SK-N-SH treated with all-trans-retinoic acid at 6 μM for 48 hours (cell line): ENCODE data around the gene SCAF8.

Experiments
- ATAC-seq: fragments of 200-7000 bp; cut with Tn5 transposase; 3 replicates; pipeline ENCODE4 v1.9.1; 2020; ENCODE audit warnings: mild to moderate bottlenecking, moderate library complexity
- ARNTL ChIP-seq: fragments of 450-650 bp; formaldehyde crosslinking; IDR thresholded peaks from 2 replicates; pipeline ENCODE4 v1.5.0; 2020; ENCODE audit warnings: low read depth, mild to moderate bottlenecking, moderate library complexity, borderline replicate concordance
- BACH2 ChIP-seq: fragments of 250-450 bp; sonication (Bioruptor Pico); IDR thresholded peaks from 2 replicates; pipeline ENCODE4 v1.9.0; 2021; ENCODE audit warnings: mild to moderate bottlenecking, borderline replicate concordance
- CREB5 ChIP-seq: fragments of 250-450 bp; sonication (Bioruptor Pico); IDR thresholded peaks from 2 replicates; pipeline ENCODE4 v1.5.1; 2020; ENCODE audit warnings: low read depth, mild to moderate bottlenecking, moderate library complexity
- CSDC2 ChIP-seq: fragments of 250-450 bp; sonication (Bioruptor Pico); IDR thresholded peaks from 2 replicates; pipeline ENCODE4 v1.5.0; 2020; ENCODE audit warnings: mild to moderate bottlenecking, moderate library complexity
- CSRNP3 ChIP-seq: fragments of 250-450 bp; sonication (Bioruptor Pico); IDR thresholded peaks from 2 replicates; pipeline ENCODE4 v1.5.1; 2021; ENCODE audit warnings: mild to moderate bottlenecking, moderate library complexity
- ESRRG ChIP-seq: fragments of 250-450 bp; sonication (Bioruptor Pico); IDR thresholded peaks from 2 replicates; pipeline ENCODE4 v1.6.1; 2021; ENCODE audit warnings: mild to moderate bottlenecking
- GLIS3 ChIP-seq: fragments of 250-450 bp; sonication (Bioruptor Pico); IDR thresholded peaks from 2 replicates; pipeline ENCODE4 v1.5.0; 2020; ENCODE audit warnings: mild to moderate bottlenecking, moderate library complexity
- ISL1 ChIP-seq: fragments of 250-450 bp; sonication (Bioruptor Pico); IDR thresholded peaks from 2 replicates; pipeline ENCODE4 v2.1.2; 2022; ENCODE audit warnings: mild to moderate bottlenecking, moderate library complexity
- OSR1 ChIP-seq: fragments of 250-450 bp; sonication (Bioruptor Pico); IDR thresholded peaks from 2 replicates; pipeline ENCODE4 v1.8.0; 2022; ENCODE audit warnings: moderate library complexity, mild to moderate bottlenecking, inconsistent platforms
- PATZ1 ChIP-seq: fragments of 250-450 bp; sonication (Bioruptor Pico); IDR thresholded peaks from 2 replicates; pipeline ENCODE4 v1.8.0; 2020; ENCODE audit warnings: mild to moderate bottlenecking, moderate library complexity, borderline replicate concordance
- POU6F1 ChIP-seq: fragments of 250-450 bp; sonication (Bioruptor Pico); IDR thresholded peaks from 2 replicates; pipeline ENCODE4 v1.8.0; 2021; ENCODE audit warnings: low read depth, mild to moderate bottlenecking, moderate library complexity, borderline replicate concordance
- PPARA ChIP-seq: fragments of 250-450 bp; sonication (Bioruptor Pico); IDR thresholded peaks from 2 replicates; pipeline ENCODE4 v1.5.0; 2020; ENCODE audit warnings: mild to moderate bottlenecking, borderline replicate concordance
- RARB ChIP-seq: fragments of 250-450 bp; sonication (Bioruptor Pico); IDR thresholded peaks from 2 replicates; pipeline ENCODE4 v1.8.0; 2021; ENCODE audit warnings: mild to moderate bottlenecking, moderate library complexity
- SNAI2 ChIP-seq: fragments of 250-450 bp; sonication (Bioruptor Pico); IDR thresholded peaks from 2 replicates; pipeline ENCODE4 v1.5.0; 2020; ENCODE audit warnings: mild to moderate bottlenecking, moderate library complexity
- TCF4 ChIP-seq: fragments of 250-450 bp; sonication (Bioruptor Pico); IDR thresholded peaks from 2 replicates; pipeline ENCODE4 v1.8.0; 2021; ENCODE audit warnings: mild to moderate bottlenecking, moderate library complexity, borderline replicate concordance
- TOX ChIP-seq: fragments of 250-450 bp; sonication (Bioruptor Pico); IDR thresholded peaks from 2 replicates; pipeline ENCODE4 v1.8.0; 2021; ENCODE audit warnings: mild to moderate bottlenecking, moderate library complexity, borderline replicate concordance
- TSHZ2 ChIP-seq: fragments of 250-450 bp; sonication (Bioruptor Pico); IDR thresholded peaks from 2 replicates; pipeline ENCODE4 v1.5.0; 2020; ENCODE audit warnings: mild to moderate bottlenecking, moderate library complexity
- ZC3H10 ChIP-seq: fragments of 250-450 bp; sonication (Bioruptor Pico); IDR thresholded peaks from 2 replicates; pipeline ENCODE4 v1.5.1; 2021; ENCODE audit warnings: mild to moderate bottlenecking, moderate library complexity
- ZFP3 ChIP-seq: fragments of 250-450 bp; sonication (Bioruptor Pico); IDR thresholded peaks from 2 replicates; pipeline ENCODE4 v1.5.0; 2020; ENCODE audit warnings: mild to moderate bottlenecking, moderate library complexity
- ZFP30 ChIP-seq: fragments of 450-650 bp; formaldehyde crosslinking; IDR thresholded peaks from 2 replicates; pipeline ENCODE4 v1.5.0; 2022; ENCODE audit warnings: mild to moderate bottlenecking, moderate library complexity
- ZNF565 ChIP-seq: fragments of 450-650 bp; formaldehyde crosslinking; conservative IDR thresholded peaks from 2 replicates; pipeline ENCODE4 v1.5.0; 2020; ENCODE audit warnings: low read depth, mild to moderate bottlenecking, moderate library complexity
- ZNF70 ChIP-seq: fragments of 450-650 bp; formaldehyde crosslinking; IDR thresholded peaks from 2 replicates; pipeline ENCODE4 v1.5.0; 2020; ENCODE audit warnings: mild to moderate bottlenecking, moderate library complexity
- ZNF8 ChIP-seq: fragments of 450-650 bp; formaldehyde crosslinking; IDR thresholded peaks from 2 replicates; pipeline ENCODE4 v1.5.0; 2020; ENCODE audit warnings: mild to moderate bottlenecking, moderate library complexity

Gene SCAF8

GRCh38 chr6:154815938-154816820, 83.0 kb downstream of the SCAF8 start:
- ATAC-seq: no peak
- no peak for TF ChIP-seq ZFP30
- no peak for TF ChIP-seq SNAI2 (CRISPR knock-in tag)
- TF ChIP-seq ARNTL (CRISPR knock-in tag): no peak
- no peak for TF ChIP-seq CREB5 (CRISPR knock-in tag)
- TF ChIP-seq TSHZ2: no peak
- no peak for TF ChIP-seq ZNF565 (CRISPR knock-in tag)
- no peak for TF ChIP-seq ISL1
- no peak for TF ChIP-seq BACH2 (CRISPR knock-in tag)
- no peak for TF ChIP-seq RARB
- no peak for TF ChIP-seq TOX
- no peak for TF ChIP-seq GLIS3 (CRISPR knock-in tag)
- no peak for TF ChIP-seq ESRRG (CRISPR knock-in tag)
- no peak for TF ChIP-seq TCF4 (CRISPR knock-in tag)
- TF ChIP-seq ZFP3 (CRISPR knock-in tag): no peak
- no peak for TF ChIP-seq ZNF8 (CRISPR knock-in tag)
- no peak for TF ChIP-seq ZNF70 (CRISPR knock-in tag)
- TF ChIP-seq PATZ1 (CRISPR knock-in tag): no peak
- no peak for TF ChIP-seq PPARA (CRISPR knock-in tag)
- TF ChIP-seq CSDC2 (CRISPR knock-in tag): no peak

GRCh38 chr6:154821099-154821498, 87.9 kb downstream of the SCAF8 start:
- ATAC-seq: no peak
- TF ChIP-seq GLIS3 (CRISPR knock-in tag) (no peak), CREB5 (CRISPR knock-in tag) (no peak), CSRNP3 (CRISPR knock-in tag) (no peak), PPARA (CRISPR knock-in tag) (no peak), ZNF565 (CRISPR knock-in tag) (no peak), RARB (no peak), TSHZ2 (no peak), ZNF8 (CRISPR knock-in tag) (no peak), OSR1 (CRISPR knock-in tag) (no peak), ZFP30 (no peak), ESRRG (CRISPR knock-in tag) (no peak), ZNF70 (CRISPR knock-in tag) (no peak), CSDC2 (CRISPR knock-in tag) (no peak), POU6F1 (CRISPR knock-in tag) (no peak), ZFP3 (CRISPR knock-in tag) (no peak), ZC3H10 (no peak), BACH2 (CRISPR knock-in tag) (no peak)
